K562 (cell line): Measurements from ENCODE around the gene AMMECR1. TPM values are rescaled to one million over a fixed set of nuclear protein-coding genes. Genes with fewer than 3 reads are reported as not detected.

Experiments
- CTBP1 ChIP-seq: fragments of 450-650 bp; IDR thresholded peaks from 2 replicates; pipeline ENCODE4 v1.6.1; 2016; ENCODE audit warnings: borderline replicate concordance
- EHMT2 ChIP-seq: fragments of 450-650 bp; IDR thresholded peaks from 2 replicates; pipeline ENCODE4 v1.6.1; 2018; ENCODE audit warnings: antibody characterized with exemption
- ESRRA ChIP-seq: fragments of 450-650 bp; IDR thresholded peaks from 2 replicates; pipeline ENCODE4 v1.6.1; 2014; ENCODE audit warnings: low read depth, mild to moderate bottlenecking, moderate library complexity, borderline replicate concordance
- GATA2 ChIP-seq: sonication (generic); formaldehyde crosslinking; IDR thresholded peaks from 2 replicates; pipeline ENCODE4 v1.4.0; 2020; ENCODE audit warnings: mild to moderate bottlenecking, missing genetic modification reagents
- IFI16 ChIP-seq: fragments of 250-450 bp; sonication (Bioruptor Pico); IDR thresholded peaks from 2 replicates; pipeline ENCODE4 v2.1.2; 2022; ENCODE audit warnings: mild to moderate bottlenecking, inconsistent platforms
- MYNN ChIP-seq, 2 experiments: sonication (generic); formaldehyde crosslinking in 1 of 2; IDR thresholded peaks; 2 replicates each; pipeline versions ENCODE4 v1.5.0 to v1.6.1; 2016 to 2020; ENCODE audit warnings: antibody characterized with exemption in 1 of 2, missing genetic modification reagents in 1 of 2
- NFYB ChIP-seq: IDR thresholded peaks from 2 replicates; pipeline ENCODE4 v1.6.1; 2011; ENCODE audit warnings: mild to moderate bottlenecking, moderate library complexity; ENCODE audit not compliant: insufficient read length; ENCODE audit errors: extremely low read depth
- NR2F6 ChIP-seq: fragments of 450-650 bp; formaldehyde crosslinking; IDR thresholded peaks from 2 replicates; pipeline ENCODE4 v1.4.0; 2020; ENCODE audit warnings: mild to moderate bottlenecking
- OTX1 ChIP-seq: fragments of 450-650 bp; formaldehyde crosslinking; IDR thresholded peaks from 2 replicates; pipeline ENCODE4 v1.4.0; 2022; ENCODE audit warnings: mild to moderate bottlenecking
- TCF3 ChIP-seq: sonication (generic); formaldehyde crosslinking; IDR thresholded peaks from 2 replicates; pipeline ENCODE4 v1.4.0; 2020; ENCODE audit warnings: mild to moderate bottlenecking, missing genetic modification reagents
- ZNF408 ChIP-seq: fragments of 250-450 bp; sonication (Bioruptor Pico); IDR thresholded peaks from 2 replicates; pipeline ENCODE4 v1.4.0; 2020; ENCODE audit warnings: low read depth, mild to moderate bottlenecking, moderate library complexity
- ZNF583 ChIP-seq: fragments of 250-450 bp; sonication (Bioruptor Pico); IDR thresholded peaks from 2 replicates; pipeline ENCODE4 v1.4.0; 2020
- ZNF589 ChIP-seq: fragments of 200-800 bp; sonication (Bioruptor generic); IDR thresholded peaks from 2 replicates; pipeline ENCODE4 v1.6.1; 2016; ENCODE audit warnings: low read depth, missing genetic modification characterization, missing compliant biosample characterization
- ZNF695 ChIP-seq: fragments of 450-650 bp; formaldehyde crosslinking; IDR thresholded peaks from 2 replicates; pipeline ENCODE4 v1.4.0; 2020; ENCODE audit warnings: mild to moderate bottlenecking, moderate library complexity
- ZSCAN32 ChIP-seq: fragments of 450-650 bp; formaldehyde crosslinking; IDR thresholded peaks from 2 replicates; pipeline ENCODE4 v1.4.0; 2020; ENCODE audit warnings: mild to moderate bottlenecking, moderate library complexity
- polyA plus RNA-seq, 8 experiments: library from polyadenylated mRNA; depleted of rRNA in 4 of 8; stranded (reverse) in 5 of 8; unstranded in 3 of 8; fragments of >200 nt; fragmentation: Nextera tagmentation in 2 of 8; fragmentation: Illumina TruSeq in 1 of 8; extraction: Ambion mirVana in 2 of 8; extraction: Trizol in 1 of 8; gene quantifications; 2 replicates each; pipeline versions ENCODE4 v1.2.1 to v1.2.3, GENCODE V29; 2011 to 2014; ENCODE audit warnings: inconsistent platforms in 1 of 8, missing spikeins in 1 of 8
- total RNA-seq, 7 experiments: library from RNA; depleted of rRNA in 6 of 7; stranded (reverse); fragments of >200 nt in 6 of 7; fragmentation: Illumina TruSeq in 2 of 7; extraction: Trizol in 2 of 7; gene quantifications; 2 replicates each; pipeline versions ENCODE4 v1.2.1 to v1.2.3, GENCODE V29; 2011 to 2021; ENCODE audit warnings: low replicate concordance in 1 of 7
- TF ChIP-seq, protein P1 (sequence below): sonication (generic); formaldehyde crosslinking; IDR thresholded peaks from 2 replicates; pipeline ENCODE4 v1.8.0; 2023; ENCODE audit warnings: missing genetic modification reagents, mild to moderate bottlenecking, borderline replicate concordance
- TF ChIP-seq, protein P2 (sequence below), 2 experiments: fragments of 200-800 bp in 1 of 2; sonication (Bioruptor generic) in 1 of 2; sonication (generic) in 1 of 2; formaldehyde crosslinking in 1 of 2; IDR thresholded peaks in 1 of 2; conservative IDR thresholded peaks in 1 of 2; 2 replicates each; pipeline versions ENCODE4 v1.5.0 to v1.6.1; 2016 to 2020; ENCODE audit warnings: missing compliant biosample characterization in 1 of 2, missing genetic modification characterization in 1 of 2, missing genetic modification reagents in 1 of 2
- TF ChIP-seq, protein P3 (sequence below): sonication (generic); formaldehyde crosslinking; IDR thresholded peaks from 2 replicates; pipeline ENCODE4 v1.8.1; 2023; ENCODE audit warnings: mild to moderate bottlenecking, missing genetic modification reagents

The AMMECR1 gene
- total and polyA plus RNA-seq, 9 of the 15 experiments (the other 6 are each of a cell fraction or from before 2014, with no cell fraction given) = 13.9 to 36.7 (median 23.6) TPM

DNA sequence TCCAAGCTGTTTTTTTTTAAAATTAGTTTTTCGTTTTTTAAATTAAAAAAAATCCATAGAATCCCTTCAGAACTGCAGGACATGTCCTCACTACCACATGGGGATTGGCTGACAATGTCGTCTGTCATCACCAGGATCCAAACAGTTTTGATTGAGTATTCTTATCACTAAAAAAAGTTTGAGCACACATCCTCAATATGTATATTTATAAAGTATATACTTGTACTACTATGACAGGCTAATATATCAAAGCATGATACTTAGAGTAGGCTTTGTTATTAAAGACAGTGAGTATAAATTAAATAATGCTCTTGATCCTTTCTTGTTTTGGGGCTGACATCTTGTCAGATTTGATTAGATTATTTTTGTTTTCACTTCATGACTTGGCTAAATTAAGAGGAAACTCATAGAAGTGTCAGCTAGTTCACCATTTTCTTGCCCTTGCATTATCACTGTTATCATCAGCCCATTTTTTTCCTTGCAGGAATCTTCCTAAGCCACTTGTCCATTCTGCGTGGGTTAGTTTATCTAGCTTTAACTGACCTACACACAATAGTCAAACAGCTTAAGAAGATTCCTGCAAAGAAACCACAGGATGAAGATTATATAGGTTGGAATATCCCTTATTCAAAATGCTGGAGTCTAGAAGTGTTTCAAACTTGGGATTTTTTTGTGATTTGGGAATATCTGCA is 92.8 kb downstream of the AMMECR1 start (continued):
- TF ChIP-seq, protein P1, sequence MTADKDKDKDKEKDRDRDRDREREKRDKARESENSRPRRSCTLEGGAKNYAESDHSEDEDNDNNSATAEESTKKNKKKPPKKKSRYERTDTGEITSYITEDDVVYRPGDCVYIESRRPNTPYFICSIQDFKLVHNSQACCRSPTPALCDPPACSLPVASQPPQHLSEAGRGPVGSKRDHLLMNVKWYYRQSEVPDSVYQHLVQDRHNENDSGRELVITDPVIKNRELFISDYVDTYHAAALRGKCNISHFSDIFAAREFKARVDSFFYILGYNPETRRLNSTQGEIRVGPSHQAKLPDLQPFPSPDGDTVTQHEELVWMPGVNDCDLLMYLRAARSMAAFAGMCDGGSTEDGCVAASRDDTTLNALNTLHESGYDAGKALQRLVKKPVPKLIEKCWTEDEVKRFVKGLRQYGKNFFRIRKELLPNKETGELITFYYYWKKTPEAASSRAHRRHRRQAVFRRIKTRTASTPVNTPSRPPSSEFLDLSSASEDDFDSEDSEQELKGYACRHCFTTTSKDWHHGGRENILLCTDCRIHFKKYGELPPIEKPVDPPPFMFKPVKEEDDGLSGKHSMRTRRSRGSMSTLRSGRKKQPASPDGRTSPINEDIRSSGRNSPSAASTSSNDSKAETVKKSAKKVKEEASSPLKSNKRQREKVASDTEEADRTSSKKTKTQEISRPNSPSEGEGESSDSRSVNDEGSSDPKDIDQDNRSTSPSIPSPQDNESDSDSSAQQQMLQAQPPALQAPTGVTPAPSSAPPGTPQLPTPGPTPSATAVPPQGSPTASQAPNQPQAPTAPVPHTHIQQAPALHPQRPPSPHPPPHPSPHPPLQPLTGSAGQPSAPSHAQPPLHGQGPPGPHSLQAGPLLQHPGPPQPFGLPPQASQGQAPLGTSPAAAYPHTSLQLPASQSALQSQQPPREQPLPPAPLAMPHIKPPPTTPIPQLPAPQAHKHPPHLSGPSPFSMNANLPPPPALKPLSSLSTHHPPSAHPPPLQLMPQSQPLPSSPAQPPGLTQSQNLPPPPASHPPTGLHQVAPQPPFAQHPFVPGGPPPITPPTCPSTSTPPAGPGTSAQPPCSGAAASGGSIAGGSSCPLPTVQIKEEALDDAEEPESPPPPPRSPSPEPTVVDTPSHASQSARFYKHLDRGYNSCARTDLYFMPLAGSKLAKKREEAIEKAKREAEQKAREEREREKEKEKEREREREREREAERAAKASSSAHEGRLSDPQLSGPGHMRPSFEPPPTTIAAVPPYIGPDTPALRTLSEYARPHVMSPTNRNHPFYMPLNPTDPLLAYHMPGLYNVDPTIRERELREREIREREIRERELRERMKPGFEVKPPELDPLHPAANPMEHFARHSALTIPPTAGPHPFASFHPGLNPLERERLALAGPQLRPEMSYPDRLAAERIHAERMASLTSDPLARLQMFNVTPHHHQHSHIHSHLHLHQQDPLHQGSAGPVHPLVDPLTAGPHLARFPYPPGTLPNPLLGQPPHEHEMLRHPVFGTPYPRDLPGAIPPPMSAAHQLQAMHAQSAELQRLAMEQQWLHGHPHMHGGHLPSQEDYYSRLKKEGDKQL (CRISPR knock-in tag) = no peak
- TF ChIP-seq OTX1 (CRISPR knock-in tag) (no peak), MYNN (IDR thresholded peaks at IDR 0.05) (no peak), MYNN (CRISPR knock-in tag; IDR thresholded peaks at IDR 0.05) (no peak), IFI16 (CRISPR knock-in tag) (no peak), EHMT2 (no peak), ZNF408 (CRISPR knock-in tag) (no peak), ZNF589 (CRISPR knock-in tag) (no peak), ZSCAN32 (no peak), ZNF695 (CRISPR knock-in tag) (no peak), CTBP1 (no peak), ESRRA (no peak), ZNF583 (no peak), NFYB (no peak), TCF3 (CRISPR knock-in tag) (peak; percentile 11; the same call in 1 of the 2 replicates), NR2F6 (CRISPR knock-in tag) (no peak), GATA2 (no peak)
- TF ChIP-seq, protein P2, sequence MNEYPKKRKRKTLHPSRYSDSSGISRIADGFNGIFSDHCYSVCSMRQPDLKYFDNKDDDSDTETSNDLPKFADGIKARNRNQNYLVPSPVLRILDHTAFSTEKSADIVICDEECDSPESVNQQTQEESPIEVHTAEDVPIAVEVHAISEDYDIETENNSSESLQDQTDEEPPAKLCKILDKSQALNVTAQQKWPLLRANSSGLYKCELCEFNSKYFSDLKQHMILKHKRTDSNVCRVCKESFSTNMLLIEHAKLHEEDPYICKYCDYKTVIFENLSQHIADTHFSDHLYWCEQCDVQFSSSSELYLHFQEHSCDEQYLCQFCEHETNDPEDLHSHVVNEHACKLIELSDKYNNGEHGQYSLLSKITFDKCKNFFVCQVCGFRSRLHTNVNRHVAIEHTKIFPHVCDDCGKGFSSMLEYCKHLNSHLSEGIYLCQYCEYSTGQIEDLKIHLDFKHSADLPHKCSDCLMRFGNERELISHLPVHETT (CRISPR knock-in tag; conservative IDR thresholded peaks at IDR 0.05 in 1 of 2, IDR thresholded peaks at IDR 0.05 in 1 of 2) = no peak
- TF ChIP-seq, protein P3, sequence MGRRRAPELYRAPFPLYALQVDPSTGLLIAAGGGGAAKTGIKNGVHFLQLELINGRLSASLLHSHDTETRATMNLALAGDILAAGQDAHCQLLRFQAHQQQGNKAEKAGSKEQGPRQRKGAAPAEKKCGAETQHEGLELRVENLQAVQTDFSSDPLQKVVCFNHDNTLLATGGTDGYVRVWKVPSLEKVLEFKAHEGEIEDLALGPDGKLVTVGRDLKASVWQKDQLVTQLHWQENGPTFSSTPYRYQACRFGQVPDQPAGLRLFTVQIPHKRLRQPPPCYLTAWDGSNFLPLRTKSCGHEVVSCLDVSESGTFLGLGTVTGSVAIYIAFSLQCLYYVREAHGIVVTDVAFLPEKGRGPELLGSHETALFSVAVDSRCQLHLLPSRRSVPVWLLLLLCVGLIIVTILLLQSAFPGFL (CRISPR knock-in tag) = no peak
